Stimulated activated CD8-positive, alpha-beta memory T cell treated with anti-CD3 and anti-CD28 coated beads, Interleukin-12 subunit alpha, Interleukin-12 subunit beta, amount 100 ng/mL, for 24 hours (primary cell): Measurements from ENCODE around the gene OGFOD3.
"Not testable (repeated sequence)": the region's sequence is repeated elsewhere in the genome, so short reads cannot be mapped to it uniquely, and the experiment has no call there.

Source experiments
- DNase-seq: peaks from one replicate; pipeline ENCODE4 v3.0.0-alpha.2; 2020; ENCODE audit errors: extremely low read depth

OGFOD3 gene

DNA sequence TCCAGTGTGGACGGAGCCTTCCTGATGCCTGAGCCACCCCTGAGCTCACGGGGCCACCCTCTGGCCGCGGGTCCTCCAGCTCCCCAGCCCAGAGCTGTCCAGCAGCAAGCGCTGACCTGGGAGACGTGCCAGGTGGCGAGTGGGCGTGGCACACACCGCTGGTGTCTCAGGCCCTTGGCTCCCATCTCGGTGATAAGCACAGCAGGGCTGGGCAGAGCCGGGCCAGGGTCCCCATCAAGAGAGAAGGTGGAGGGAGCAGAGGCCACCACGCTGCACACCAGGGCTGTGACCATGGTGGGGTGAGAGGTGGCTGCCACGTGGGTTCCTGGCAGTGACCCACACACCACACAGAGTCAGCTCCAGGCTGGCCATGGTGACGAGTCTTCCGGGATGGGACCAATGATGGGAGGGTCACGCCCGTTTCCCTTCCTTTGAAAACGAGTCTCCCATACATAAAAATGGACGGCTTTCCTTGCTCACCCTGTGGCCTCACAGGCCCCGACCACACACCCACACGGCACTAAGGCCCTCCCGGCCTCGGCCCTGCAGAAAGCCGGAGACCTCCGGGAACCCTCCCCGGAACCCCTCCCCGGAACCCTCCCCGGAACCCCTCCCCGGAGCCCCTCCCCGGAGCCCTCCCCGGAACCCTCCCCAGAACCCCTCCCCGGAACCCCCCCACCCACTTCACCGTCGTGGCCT lies 30.0 kb downstream of the OGFOD3 start:
- DNase-seq: no peak

DNA sequence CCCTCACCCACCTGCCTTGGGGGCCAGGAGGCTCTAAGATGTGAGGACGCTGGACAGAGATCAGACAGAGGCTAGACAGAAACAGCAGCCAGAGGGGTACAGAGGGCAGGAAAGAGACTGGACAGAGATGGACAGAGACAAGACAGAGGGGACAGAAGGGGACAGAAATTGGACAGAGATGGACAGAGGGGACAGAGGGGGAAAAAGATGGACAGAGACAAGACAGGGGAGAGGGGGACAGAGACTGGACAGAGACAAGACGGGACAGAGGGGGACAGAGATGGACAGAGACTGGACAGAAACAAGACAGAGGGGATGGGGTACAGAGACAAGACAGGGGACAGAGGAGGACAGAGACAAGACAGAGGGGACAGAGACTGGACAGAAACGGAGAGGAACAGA lies 30.7 kb downstream of the OGFOD3 start:
- DNase-seq: no peak

DNA sequence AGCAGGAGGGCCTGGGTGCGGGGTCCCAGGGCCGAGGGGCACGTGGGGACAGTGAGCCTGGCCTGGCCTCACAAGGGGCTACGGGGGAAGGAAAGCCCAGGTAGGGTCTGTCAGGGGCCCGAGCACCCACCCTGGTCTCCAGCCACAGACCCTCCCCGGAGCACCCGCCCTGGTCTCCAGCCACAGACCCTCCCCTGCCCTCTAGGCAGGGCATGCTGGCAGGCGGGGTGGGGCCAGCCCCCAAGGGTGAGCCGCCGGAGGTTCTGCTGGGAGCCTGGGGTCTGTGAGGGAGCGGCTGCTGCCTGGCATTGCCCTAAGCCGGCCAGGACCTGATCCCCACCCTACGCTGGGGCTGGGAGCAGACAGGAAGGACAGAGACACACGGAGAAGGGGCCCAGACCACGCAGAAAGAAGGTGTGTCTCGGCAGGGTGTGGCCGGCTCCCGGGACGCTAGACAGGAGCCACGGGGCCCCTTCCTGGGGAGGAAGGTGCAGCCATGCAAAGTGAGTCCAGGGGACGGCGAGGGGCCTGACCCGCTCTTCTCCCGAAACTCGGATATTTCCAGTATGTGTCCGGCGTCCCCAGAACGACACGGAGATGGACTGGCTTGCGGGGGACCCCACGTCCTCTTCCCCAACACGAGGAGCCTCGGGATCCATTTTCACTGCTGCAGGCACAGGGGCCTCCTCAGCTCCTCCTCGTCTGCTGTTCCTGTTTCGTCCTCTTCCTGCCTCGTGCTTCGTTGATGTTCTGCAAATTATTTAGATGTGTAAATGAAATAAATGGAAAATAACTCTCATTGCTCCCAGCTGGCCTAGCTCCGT lies 31.3 kb downstream of the OGFOD3 start:
- no peak for DNase-seq

DNA sequence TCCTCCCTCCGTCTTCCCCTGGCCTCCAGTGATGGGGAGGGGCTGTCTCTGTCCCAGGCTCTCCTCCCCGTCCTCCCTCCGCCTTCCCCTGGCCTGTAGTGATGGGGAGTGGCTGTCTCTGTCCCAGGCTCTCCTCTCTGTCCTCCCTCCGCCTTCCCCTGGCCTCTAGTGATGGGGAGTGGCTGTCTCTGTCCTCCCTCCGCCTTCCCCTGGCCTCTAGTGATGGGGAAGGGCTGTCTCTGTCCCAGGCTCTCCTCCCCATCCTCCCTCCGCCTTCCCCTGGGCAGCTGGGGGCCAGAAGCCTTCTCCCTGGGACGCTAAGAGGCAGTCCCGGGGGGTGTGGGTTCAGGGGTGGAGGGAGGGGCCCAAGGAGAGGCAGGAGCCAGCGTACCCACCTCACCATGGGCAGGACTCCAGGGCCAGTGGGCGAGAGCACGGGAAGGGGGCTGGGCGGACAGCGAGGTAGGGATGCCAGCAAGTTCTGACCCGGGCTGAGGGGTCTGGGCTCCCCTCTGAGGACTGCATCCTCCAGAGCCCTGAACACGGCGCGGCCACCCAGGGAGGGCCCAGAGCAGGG lies 32.0 kb downstream of the OGFOD3 start:
- DNase-seq: no peak

DNA sequence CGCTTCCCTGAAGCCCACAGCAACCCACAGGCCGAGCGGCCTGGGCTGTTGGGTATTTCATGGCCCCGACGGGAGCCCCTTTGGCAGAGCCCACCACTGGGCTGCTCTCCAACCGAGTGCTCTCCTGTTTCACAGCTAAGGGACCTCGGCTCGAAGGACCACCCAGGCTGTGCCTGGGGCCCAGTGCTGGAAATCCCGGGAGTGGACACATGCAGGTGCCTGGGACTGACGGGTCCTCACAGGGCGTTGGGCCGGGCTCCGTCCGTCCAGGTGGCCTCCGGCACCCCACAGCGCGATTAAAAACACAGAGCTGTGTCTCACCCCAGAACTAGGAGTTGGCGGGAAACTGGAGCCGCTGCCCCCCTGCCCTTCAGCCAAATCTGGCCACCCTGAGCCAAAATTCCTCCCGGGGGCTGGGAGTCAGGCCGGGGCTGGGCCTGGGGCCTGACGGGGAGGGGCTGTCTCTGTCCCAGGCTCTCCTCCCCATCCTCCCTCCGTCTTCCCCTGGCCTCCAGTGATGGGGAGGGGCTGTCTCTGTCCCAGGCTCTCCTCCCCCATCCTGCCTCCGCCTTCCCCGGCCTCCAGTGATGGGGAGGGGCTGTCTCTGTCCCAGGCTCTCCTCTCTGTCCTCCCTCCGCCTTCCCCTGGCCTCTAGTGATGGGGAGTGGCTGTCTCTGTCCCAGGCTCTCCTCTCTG lies 32.7 kb downstream of the OGFOD3 start:
- DNase-seq: no peak

DNA sequence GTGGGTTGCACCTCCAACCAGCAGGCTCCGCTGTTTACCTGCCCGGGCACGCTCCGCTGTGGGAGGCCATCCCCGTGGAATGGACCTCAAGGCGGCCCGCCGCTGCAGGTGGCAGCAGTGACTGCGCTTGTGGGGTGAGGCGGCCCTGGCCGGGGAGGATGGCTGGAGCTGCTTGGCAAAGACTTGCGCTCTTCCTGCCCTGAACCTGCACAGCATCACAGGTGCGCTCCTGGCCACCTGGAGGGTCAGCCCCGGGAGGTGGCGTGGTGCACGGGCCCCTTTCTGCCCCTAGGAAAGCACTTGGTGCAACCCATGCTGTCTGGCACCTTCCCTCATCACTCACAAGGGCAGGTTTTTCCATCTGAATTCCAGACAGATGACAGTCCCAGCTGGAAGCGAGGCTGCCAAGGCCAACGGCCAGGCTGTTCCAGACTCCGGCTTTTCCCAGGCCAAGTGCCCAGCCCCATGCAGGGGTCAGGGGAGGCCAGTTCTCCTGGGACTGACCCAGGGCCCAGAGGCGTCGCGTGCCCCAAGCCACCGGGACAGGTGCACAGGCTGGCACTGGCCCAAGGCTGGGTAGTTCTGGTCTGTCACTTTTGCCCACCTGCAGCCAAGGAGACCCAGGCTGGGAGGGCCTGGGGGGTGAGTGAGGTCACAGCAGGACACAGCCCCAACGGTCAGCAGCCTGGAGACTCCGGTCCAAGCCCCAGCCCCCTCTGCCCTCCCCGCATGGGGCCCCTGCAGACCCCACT lies 33.5 kb downstream of the OGFOD3 start:
- DNase-seq: no peak

DNA sequence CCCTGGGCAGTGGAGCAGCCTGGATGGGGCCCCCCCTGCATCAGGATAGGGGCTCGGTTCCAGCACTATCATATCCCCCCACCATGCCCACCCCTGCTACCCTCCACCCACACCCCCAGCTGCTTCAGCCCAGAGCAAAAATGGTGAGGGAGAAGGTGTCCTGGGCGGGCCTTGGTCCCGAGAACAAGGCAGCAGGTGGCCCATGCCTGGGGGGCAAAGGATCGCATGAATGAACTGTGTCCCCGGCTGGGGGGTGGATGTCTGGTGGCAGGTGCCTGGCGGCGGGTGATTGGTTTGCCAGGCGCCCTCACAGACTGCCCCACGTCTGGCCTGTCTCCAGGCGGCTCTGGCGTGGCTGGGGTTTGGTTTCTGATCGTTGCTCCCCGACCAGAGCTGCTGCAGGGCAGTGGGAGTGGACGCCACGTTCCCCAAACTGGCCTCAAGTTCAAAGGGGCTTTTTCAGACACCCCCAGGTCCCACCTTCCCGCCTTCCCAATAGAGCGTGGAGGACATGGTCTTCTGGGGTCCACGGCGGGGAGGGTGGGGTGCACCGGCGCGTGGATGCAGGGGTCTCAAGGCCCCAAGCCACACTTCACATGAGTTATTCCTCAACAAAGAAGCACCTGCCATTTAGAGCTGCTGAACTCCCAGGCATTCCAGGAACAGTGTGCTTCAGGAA lies 34.2 kb downstream of the OGFOD3 start:
- DNase-seq: no peak

DNA sequence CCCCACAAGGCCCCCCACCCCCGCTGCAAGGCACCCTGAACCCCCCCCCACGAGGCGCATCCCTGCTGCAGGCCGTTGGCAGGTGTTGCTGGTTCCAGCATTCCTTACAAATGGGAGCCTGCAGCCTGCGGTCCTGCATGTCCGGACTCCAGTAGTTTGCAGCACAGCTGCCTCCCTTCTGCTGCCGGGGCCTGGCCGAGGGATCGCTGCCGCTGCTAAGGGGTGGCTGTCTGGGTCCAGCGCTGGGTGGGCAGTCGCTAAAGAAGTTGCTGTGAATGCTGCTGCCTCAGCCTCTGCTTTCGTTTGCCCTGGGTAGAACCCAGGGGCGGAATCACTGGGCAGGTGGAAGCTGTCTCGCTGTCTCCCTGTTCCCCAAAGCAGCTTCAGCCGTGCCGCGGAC lies 35.0 kb downstream of the OGFOD3 start:
- DNase-seq: no peak

DNA sequence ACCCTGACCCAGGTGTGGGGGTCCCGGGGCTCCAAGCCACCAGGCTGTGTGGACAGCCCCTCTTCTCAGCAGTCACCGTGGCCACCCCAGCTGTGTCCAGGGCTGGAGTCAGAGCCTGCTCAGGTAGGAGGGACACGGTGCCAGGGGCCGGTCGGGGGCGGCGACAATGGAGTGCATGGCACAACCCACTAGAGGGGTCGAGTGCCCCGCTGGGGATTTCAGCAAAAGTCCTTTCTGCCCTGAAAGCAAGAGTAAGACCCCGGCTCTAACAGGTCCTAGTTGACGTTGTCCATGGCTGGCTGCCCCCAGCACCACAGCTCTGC lies 35.5 kb downstream of the OGFOD3 start:
- no peak for DNase-seq

DNA sequence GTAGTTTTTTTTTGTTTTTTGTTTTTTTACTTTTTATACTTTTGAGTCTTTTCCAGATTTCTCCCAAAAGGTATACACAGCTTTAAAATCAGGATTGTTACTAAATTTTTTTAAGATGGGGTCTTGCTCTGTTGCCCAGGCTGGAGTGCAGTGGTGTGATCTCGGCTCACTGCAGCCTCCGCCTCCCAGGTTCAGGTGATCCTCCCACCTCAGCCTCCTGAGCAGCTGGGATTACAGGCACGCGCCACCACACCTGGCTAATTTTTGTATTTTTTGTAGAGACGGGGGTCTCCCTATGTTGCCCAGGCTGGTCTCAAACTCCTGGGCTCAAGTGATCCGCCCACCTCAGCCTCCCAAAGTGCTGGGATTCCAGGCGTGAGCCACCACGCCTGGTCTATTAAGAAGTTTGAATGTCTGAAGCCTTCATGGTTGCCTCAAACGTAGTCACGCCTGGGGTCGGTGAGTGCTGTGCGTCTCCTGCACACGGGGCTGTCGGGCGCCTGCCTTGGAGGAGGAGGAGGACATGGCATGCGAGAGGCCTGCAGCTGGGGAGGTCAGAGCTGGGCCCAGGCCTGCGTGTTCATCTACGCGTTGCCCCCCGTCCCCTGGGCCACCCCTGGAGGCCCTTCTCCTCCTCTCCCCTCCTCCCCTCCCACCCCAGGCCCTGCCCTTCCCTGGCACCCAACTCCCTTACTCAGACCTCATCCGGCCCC lies 36.0 kb downstream of the OGFOD3 start:
- not testable (repeated sequence) for DNase-seq

DNA sequence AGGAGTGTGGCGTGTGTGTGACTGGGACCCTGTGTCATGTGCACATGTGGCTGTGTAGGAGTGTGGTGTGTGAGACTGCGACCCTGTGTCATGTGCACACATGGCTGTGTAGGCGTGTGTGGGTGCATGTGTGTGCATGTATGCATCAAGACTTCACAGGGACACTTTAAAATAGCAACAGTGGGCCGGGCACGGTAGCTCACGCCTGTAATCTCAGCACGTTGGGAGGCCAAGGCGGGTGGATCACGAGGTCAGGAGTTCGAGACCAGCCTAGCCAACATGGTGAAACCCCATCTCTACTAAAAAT lies 36.7 kb downstream of the OGFOD3 start:
- DNase-seq: not testable (repeated sequence)

DNA sequence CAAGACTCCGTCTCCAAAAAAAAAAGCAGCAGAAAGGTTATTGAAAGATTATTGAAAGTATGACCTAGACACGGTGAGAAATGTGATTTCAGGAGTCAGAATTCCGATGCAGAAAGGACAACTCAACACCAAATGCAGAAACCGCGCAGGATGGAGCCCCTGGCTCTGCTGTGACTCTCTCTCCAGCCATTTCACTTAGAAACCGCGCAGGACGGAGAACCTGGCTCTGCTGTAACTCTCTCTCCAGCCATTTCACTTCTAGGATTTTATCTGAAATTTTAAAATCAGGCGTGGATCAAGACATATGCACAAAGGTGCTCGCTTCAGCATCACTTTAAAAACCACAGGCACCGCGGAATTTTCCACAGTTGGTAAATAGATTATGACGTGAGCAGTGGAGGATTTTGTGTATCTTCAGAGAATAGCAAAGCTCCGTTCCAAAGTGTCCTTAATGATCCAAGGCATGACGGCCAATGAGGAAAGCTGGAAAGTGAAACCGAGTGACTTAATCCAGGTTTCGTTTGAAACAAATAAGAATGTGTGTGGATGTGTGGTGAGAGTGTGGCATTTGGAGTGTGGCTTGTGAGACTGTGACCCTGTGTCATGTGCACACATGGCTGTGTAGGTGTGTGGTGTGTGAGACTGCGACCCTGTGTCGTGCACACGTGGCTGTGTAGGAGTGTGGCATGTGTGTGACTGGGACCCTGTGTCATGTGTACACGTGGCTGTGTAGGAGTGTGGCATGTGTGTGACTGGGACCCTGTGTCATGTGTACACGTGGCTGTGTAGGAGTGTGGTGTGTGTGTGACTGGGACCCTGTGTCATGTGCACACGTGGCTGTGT lies 37.3 kb downstream of the OGFOD3 start:
- no peak for DNase-seq

DNA sequence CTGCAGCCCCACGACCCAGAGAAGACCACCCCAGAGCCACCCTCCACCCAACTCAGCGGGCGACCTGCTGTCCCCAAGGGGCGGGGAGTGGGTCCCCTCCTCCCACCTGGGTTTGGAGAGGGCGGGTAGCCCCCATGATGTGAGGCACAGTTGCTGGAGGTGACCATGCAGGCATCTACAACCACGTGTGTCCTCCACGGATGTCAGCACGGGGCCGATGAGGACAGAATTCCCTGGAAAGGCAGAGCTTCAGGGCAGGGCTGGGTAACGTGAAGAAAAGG lies 39.7 kb downstream of the OGFOD3 start:
- no peak for DNase-seq

DNA sequence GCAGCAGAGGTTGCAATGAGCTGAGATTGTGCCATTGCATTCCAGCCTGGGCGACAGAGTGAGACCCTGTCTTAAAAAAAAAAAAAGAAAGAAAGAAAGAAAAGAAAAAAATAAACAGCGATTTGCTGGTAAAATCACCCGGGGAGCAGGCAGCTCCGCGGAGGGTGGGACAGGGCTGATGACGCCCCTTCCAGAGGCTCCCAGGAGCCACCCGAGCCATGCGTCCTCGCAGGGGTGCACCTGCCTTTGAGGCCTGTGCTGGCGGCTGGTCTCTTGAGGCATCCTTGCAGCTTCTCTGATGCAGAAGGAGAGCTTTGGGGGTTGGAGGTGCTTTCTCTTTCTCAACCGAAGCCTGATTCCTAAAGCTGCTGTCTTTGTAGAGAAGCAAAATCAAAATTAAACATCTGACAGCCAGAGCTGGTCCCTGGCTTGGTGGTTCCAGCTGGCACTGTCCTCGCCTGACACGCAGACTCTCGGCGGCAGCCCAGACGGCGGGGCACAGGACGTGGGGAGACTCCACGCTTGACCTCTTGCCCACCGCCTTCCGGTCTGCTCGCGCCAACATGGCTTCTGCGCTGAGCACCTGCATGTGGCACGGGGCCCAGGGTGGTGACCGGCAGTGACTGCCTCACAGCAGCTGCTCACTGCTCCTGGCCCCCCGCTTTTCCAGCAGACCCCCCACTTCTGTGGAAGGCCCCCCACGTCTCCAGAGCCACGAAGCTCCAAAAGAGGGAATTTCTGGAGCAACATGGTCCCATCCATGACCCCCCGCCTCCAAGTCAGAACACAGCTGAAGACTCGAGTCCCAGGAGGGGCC lies 40.3 kb downstream of the OGFOD3 start:
- DNase-seq: no peak

DNA sequence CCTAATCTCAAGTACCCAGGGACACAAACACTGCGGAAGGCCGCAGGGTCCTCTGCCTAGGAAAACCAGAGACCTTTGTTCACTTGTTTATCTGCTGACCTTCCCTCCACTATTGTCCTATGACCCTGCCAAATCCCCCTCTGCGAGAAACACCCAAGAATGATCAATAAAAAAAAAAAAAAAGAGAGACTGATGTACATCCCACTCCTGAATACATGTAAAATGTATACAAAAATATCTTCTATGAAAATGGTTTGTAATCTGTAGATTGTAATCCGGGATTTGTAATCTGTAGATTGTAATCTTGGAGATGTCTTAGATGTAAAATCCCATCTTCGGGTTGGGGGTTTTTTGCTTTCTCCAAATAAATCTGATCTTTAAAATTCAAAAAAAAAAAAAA lies 41.1 kb downstream of the OGFOD3 start:
- DNase-seq: not testable (repeated sequence)

DNA sequence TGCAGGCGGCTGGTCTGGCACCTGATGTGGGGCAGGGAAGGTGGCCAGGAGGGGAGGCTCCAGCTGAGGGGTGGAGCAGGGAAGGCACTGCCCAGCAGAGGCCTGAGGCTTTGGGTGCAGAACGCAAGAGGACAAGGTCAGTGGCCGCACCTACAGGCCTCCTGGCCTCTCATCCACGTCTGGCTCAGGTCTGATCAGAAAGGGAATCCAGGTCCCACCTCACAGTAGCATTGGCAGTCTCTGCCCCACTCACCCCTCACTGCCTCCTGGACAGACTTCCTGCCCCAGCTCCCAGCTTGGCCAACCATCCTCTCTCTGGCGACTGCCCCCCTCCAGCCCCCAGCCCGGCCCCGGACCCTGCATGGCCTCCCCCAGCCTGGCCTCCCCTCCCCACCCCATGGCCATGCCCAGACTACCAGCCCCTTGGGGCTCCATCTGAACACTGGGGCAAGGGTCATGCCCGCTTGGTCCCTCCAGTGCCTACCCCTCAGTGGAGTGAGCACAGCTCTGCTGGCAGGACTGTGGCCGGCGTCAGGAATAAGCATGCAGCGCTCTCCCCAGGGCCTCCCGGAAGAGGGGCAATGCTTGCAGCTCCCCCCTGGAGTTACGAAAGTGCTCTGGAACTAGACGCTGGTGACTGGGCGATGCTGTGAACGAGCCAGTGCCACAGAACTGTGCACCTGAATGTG lies 42.2 kb downstream of the OGFOD3 start:
- no peak for DNase-seq

DNA sequence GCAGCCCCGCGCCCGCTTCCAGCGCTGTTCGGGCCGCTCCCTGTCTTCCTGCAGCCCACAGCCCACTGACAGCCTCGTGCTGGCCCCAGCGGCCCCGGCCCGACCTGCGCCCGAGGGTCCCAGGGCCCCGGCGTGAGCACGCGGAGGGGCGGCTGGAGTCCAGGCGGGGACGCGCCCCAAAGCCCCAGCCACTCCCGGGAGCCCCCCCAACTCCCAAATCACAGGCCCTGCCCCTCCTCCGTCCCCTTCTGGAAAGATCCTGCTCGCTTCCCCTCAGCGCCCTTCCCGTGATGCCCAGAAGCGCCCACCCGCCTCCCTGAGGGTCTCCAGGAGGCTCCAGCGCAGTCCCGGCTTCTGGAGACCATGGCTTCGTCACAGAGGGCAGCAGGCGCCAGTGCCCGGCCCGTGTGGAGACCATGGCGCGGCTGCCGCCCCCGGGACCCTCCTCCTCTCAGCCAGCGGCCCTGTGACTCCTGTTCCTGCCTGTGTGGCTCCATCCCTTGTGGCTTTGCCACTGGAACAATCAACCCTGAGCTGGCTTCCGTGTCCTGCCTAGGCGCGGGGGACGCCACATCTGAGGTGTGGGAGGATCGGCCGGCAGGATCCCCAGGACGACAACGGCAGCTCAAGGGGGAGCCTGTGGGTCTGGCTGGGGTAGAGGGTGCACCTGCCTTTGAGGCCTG lies 42.9 kb downstream of the OGFOD3 start:
- no peak for DNase-seq
